NCI-H1694 treated with DMSO at 0.1 percent for 48 hours (cell line): ENCODE measurements around the gene ANKRD33B.

Source experiments
- DNase-seq: peaks from one replicate; lab custom pipeline; 2025; lab: John Stamatoyannopoulos, UW

ANKRD33B gene

DNA sequence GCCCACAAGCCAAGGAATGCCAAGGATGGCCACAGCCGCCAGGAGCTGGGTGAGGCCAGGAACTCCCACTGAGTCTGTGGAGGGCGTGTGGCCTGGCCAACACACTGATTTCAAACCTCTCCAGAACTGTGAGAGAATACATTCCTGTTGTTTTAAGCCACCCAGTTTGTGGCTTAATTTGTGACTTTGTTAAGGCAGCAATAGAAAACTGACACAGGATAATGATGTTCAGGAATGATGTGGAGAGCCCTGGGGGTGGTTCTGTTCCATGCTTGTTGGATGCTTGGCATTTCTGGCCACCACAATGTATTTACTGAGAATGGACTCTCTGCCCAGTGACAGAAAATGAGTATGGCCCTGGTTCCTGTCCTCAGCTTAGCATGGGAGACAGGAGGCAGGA, 114.4 kb downstream of the ANKRD33B start:
- DNase-seq: no peak

GRCh38 chr5:10679336-10679988, 115.6 kb downstream of the ANKRD33B start:
- DNase-seq: no peak

- no peak for DNase-seq
Measured at GRCh38 chr5:10680876-10681481, 117.1 kb downstream of the ANKRD33B start.

GRCh38 chr5:10681731-10682679, 118.1 kb downstream of the ANKRD33B start:
- DNase-seq: no peak

- no peak for DNase-seq
Measured at GRCh38 chr5:10682801-10683525, 119.1 kb downstream of the ANKRD33B start.

DNA sequence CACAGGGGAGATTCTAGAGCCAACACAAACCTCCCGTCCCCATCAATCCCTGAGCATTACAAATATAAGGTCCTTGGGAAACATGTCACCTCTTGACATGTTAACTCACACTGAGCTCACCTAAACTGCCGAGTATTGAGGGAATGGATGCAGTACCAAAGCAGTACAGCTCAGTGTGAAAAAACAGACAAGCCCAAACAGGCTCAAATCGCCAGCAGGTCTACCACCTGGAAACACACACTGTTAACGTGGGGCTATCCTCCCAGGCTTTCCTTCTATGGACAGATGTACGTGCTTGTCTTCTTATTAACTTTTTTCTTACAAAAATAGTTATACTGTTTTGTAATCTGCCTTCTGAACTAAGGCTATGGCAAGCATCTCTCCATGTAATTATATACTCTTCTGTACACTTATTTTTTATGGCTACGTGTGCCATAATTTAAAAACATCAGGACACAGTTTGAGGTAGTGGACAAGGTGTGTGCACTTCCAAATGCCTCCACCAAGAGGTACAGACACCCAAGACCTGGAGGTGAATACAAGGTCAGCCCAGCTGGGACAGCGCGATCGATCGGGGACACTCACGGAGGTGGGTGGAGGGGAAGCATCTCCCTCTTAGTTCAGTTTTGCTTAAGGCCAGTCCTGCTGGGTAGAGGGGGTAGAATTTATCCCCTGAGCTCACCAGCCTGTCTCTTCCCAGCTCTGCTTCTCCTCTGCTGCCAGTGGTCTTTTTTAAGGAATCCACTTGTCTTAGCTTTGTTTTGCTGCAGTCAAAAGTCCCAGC, 120.6 kb downstream of the ANKRD33B start:
- DNase-seq: no peak

GRCh38 chr5:10685115-10685521, 121.2 kb downstream of the ANKRD33B start:
- no peak for DNase-seq

DNA sequence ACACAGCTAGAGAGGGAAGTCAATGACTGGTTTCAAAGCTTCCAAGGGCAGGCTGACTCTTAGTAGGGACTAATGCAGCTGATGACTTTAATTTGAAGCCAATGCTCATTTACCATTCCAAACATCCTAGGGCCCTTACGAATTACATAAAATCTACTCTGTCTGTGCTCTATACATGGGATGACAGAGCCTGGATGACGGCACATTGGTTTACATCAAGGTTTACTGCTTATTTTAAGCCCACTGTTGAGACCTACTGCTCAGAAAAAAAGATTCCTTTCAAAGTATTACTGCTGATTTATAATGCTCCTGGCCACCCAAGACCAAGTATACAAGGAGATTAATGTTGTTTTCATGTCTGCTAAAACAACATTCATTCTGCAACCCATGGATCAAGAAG, 123.0 kb downstream of the ANKRD33B start:
- DNase-seq: no peak

- DNase-seq: no peak
Measured at GRCh38 chr5:10688651-10689171, 124.8 kb downstream of the ANKRD33B start.

- DNase-seq: peak; percentile 77
Measured at GRCh38 chr5:10689391-10690081, 125.7 kb downstream of the ANKRD33B start.

DNA sequence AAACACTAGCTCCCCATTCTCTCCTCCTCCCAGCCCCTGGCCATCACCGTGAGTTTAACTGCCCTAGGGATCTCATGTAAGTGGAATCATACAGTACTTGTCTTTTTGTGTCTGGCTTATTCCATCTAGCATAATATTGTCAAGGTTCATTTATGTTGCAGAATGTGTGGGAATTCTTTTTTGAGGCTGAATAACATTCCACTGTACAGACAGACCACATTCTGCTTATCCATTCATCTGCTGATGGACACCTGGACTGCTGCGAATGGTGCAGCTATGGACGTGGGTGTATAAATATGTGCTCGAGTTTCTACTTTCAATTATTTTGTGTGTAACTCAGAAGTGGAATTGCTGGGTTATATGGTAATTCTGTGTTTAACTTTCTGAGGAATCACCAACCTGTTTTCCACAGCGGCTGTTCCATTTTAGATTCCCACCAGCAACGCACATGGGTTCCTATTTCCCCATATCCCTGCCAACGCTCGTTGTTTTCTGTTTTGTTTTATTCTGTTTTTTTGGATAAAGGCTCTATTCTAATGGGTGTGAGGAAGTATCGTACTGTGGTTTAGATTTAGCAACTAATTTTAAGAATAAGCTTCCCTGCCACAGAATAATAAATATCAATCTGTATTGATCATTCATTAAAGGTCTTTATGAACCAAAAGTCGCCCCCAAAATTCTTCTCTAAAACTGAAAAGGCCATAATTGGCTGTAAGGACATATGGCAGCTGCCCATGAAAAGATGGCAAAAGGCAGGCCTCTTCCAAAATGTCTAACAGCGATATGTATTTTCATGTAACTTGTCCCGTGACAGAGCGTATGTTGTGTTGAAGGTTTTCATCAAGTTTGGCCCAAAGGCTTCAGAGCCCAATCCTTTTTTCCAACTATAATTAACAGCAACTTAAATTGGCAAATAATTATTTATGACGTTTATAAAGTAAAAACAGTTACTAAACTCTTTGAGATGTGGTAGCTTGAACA, 126.9 kb downstream of the ANKRD33B start:
- DNase-seq: no peak

- no peak for DNase-seq
Measured at GRCh38 chr5:10691826-10692785, 128.2 kb downstream of the ANKRD33B start.

GRCh38 chr5:10695055-10695649, 131.3 kb downstream of the ANKRD33B start:
- DNase-seq: peak; percentile 64

DNA sequence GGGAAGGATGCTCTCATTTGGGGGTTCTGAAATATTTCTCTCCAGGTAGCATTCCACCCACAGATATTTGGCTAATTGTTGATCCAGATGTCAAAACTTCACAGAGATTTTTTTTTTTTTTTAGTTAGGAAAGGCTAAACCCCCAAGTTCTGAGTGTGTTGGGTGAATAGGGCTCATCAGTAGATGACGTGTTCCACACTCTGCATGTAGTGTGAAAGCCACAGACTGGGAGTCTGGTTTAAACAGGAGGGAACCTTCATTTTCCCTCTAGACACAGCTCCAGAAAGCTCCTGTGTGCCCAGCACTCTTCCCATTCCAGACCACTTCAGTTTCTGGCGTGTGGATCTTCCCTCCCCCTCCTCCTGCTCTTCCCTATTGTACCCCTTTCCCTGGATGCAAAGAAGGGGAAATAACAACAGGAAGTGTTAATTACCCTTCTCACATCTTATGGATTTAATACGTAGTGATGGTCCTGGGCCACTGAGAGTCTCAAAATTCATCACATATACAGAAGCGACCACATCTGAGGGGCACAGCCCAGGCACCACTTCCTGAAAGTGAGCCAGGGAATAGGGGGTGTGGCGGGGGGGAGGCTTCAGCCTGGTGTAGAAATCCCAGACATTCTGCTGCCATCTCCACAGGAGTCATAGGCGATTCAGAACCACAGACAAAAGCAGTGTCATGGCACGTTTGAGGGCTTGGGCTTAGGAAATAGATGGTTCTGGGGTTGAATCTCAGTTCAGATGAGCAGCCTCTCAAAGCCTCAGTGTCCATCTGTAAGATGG, 132.1 kb downstream of the ANKRD33B start:
- no peak for DNase-seq

DNA sequence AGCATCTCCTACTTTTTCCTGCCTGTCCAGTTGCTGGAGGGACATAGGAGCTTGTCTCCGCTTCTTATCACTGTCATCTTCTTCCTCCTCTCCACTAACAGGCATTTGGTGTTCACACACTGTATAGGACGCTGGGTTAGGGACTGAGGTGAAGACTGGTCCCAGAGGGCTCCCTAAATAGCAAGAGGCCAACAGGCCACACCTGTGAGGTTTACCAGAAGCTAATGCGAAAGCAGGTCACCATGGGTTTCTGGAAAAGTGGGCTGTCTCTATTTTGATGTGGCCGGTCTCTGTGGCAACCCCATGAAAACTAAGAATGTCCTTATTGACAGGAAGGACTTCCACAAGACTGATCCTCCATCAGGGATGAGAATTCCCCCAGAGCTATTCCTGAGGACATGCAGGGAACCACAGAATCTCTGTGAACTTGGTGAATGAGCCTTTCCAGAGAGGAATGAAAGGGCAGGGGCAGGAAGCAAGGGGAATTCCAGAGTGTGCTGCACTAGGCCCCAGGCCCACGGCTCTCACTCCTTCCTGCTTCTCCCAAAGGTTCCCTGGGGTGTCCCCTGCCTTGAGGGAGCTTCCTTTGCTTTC, 135.5 kb downstream of the ANKRD33B start:
- DNase-seq: no peak

DNA sequence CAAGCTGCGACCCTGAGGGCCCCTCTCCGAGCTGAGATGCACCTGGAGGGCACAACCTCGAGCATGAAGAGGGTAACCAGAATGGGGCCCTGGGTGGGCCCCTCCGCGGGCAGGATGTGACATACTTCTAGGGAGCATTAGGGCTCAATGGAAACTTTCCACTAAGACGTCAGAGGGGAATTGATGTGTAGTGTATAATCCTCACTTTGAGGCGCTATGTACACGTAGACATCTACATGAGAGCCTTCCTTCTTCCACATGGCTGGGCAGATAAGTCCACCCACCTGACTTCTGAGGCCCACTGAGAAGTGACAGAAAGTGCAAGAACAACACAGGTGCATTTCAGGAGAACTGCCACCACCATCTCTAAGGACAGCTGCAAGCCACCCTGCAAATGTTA, 136.1 kb downstream of the ANKRD33B start:
- DNase-seq: no peak
